Colonic mucosa (tissue), 4 donors: ENCODE results near the gene UQCRH. TPM values are rescaled to one million over a fixed set of nuclear protein-coding genes. Genes with fewer than 3 reads are reported as not detected.

Source experiments
- DNase-seq: peaks from one replicate; pipeline ENCODE4 v3.0.0-alpha.2; 2020
- H3K27ac ChIP-seq: fragments of 200-600 bp; one replicate; pipeline ENCODE4 v1.8.0; 2021
- H3K27me3 ChIP-seq: fragments of 200-600 bp; one replicate; pipeline ENCODE4 v1.8.0; 2021
- H3K36me3 ChIP-seq: fragments of 200-600 bp; one replicate; pipeline ENCODE4 v1.8.0; 2021
- H3K4me1 ChIP-seq: fragments of 200-600 bp; one replicate; pipeline ENCODE4 v1.8.0; 2021; ENCODE audit warnings: mild to moderate bottlenecking
- H3K4me3 ChIP-seq: fragments of 200-600 bp; one replicate; pipeline ENCODE4 v1.8.0; 2021
- H3K9ac ChIP-seq, 2 donors: one replicate each; pipeline ENCODE4 v1.7.0; 2013; ENCODE audit warnings: control low read depth in 2 of 2, low read depth in 2 of 2, low read length in 2 of 2
- H3K9me3 ChIP-seq: fragments of 200-600 bp; one replicate; pipeline ENCODE4 v1.8.0; 2021
- intact Hi-C: fragments of 100-400 bp; cut with DNase I; formaldehyde crosslinking; loops from one replicate; pipeline ENCODE4 v1.14.1; 2022
- total RNA-seq, 2 donors: library from RNA; stranded (reverse); fragmentation: NEBNext Ultra II Directional in 1 of 2; extraction: Animal tissue kit (Norgen Biotek cat#: 25700) in 1 of 2; gene quantifications; one replicate each; pipeline ENCODE4 v1.2.1, GENCODE V29; 2021
- TF ChIP-seq, protein P1 (sequence below): fragments of 200-600 bp; IDR thresholded peaks from one replicate; pipeline ENCODE4 v1.8.0; 2022; ENCODE audit warnings: antibody characterized with exemption, mild to moderate bottlenecking
- donor health status: healthy.
- donor health status: DM: no; HTN: no; CAD: no.
- donor health status: DM: no; HTN: no; CAD: no.

The UQCRH gene
- 100 to 1,000 TPM; 451 to 502 TPM for total RNA-seq

DNA sequence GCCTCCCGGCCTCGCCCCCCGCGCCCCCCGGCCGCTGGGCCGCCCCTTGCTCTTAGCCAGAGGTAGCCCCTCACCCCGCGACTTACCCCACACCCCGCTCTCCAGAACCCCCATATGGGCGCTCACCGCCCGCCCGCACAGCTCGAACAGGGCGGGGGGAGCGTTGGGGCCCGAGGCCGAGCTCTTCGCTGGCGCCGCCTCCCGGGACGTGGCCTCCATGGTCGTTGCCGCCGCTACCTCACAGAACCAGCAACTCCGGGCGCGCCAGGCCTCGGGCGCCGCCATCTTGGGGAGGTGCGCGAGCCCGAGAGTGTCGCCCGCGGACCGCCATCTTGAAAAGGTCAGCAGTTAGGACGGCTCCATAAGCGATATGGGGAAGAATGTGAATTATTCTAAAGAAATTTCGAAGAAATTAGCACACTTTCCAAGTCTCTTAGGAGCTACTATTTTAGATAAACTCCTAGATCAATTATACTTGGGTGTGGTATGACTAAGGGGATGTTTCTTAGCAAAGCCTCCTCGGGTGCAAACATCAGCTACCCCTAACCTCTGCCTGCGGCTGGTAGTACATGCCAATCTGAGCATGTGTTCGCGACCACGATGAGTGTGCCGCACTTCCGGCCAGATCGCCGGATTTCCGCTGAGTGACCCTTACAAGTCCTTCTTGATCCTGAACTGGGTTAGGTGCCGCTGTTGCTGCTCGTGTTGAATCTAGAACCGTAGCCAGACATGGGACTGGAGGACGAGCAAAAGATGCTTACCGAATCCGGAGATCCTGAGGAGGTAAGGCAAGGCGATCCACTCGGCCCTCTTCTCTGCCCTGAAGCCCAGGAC is at the start of gene UQCRH, which contains the start of gene LRRC41:
TSS of gene UQCRH (plus strand) at position 661 of the 834 bp plus-strand sequence. CDS start at position 730, 69 bp downstream.
TSS of gene LRRC41 (minus strand) at position 579 of the 834 bp plus-strand sequence. CDS start at position 285, 294 bp downstream.
- H3K27ac ChIP-seq: peak within 1 kb of the TSS; percentile 87
- peak within 1 kb of the TSS; percentile 60 for H3K4me3 ChIP-seq
- intact Hi-C loops: no loop called here
- H3K36me3 ChIP-seq: no peaks in the 10 kb centered on the region
- H3K27me3 ChIP-seq: no peaks in the 10 kb centered on the region
- H3K9ac ChIP-seq: peak within 1 kb of the TSS; percentile 98 to 99
- TF ChIP-seq, protein P1, sequence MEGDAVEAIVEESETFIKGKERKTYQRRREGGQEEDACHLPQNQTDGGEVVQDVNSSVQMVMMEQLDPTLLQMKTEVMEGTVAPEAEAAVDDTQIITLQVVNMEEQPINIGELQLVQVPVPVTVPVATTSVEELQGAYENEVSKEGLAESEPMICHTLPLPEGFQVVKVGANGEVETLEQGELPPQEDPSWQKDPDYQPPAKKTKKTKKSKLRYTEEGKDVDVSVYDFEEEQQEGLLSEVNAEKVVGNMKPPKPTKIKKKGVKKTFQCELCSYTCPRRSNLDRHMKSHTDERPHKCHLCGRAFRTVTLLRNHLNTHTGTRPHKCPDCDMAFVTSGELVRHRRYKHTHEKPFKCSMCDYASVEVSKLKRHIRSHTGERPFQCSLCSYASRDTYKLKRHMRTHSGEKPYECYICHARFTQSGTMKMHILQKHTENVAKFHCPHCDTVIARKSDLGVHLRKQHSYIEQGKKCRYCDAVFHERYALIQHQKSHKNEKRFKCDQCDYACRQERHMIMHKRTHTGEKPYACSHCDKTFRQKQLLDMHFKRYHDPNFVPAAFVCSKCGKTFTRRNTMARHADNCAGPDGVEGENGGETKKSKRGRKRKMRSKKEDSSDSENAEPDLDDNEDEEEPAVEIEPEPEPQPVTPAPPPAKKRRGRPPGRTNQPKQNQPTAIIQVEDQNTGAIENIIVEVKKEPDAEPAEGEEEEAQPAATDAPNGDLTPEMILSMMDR: no peak
- DNase-seq: peak; percentile 96
- no peaks in the 10 kb centered on the region for H3K9me3 ChIP-seq
- peaks cover 14% of the 10 kb centered on the region for H3K4me1 ChIP-seq

DNA sequence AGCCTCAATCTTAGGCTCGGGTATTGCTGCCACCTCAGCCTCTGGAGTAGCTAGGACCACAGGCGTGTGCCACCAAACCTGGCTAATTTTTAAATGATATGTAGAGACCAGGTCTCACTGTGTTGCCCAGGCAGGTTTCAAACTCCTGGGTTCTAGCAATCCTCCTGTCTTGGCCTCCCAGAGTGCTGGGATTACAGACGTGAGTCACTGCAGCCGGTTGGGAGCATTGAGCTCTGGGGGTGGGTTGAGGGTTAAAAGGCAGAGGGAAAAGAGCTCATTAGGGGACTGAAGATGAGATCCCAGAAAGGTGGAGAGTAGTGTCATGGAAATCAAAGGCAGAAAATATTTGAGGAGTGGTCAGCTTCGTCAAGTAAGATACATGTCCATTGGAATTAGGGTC is 48.8 kb upstream of the UQCRH start:
- no peak for DNase-seq
- no peaks in the 10 kb centered on the region for H3K4me1 ChIP-seq
- TF ChIP-seq, protein P1: no peak
- intact Hi-C loops: no loop called here
- no peaks in the 10 kb centered on the region for H3K9me3 ChIP-seq
- H3K36me3 ChIP-seq: no peaks in the 10 kb centered on the region
- no peak overlapping the region for H3K4me3 ChIP-seq
- no peak overlapping the region for H3K27ac ChIP-seq
- no peak overlapping the region for H3K9ac ChIP-seq
- H3K27me3 ChIP-seq: no peaks in the 10 kb centered on the region

DNA sequence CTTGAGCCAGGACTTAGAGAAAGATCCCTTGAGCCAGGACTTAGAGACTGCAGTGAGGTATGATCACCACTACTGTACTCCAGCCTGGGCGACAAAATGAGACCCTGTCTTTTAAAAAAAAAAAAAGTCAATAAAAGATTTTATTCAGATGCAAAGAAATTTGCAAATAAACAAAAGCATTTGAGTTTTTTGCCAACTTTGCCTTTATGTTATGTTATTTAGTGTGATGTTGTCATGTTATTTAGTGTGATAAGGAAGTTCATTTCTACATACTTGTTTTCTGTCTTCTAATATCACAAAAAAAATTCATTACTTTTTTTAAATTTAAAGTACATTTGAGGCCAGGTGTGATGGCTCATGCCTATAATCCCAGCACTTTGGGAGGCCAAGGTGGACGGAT is 47.0 kb upstream of the UQCRH start:
- Histone ChIP-seq H3K9me3 (no peaks in the 10 kb centered on the region), H3K27ac (no peak overlapping the region), H3K9ac (no peak overlapping the region), H3K27me3 (no peaks in the 10 kb centered on the region), H3K4me1 (no peaks in the 10 kb centered on the region), H3K36me3 (no peaks in the 10 kb centered on the region), H3K4me3 (no peak overlapping the region)
- intact Hi-C loops: no loop called here
- TF ChIP-seq, protein P1: no peak
- DNase-seq: no peak

DNA sequence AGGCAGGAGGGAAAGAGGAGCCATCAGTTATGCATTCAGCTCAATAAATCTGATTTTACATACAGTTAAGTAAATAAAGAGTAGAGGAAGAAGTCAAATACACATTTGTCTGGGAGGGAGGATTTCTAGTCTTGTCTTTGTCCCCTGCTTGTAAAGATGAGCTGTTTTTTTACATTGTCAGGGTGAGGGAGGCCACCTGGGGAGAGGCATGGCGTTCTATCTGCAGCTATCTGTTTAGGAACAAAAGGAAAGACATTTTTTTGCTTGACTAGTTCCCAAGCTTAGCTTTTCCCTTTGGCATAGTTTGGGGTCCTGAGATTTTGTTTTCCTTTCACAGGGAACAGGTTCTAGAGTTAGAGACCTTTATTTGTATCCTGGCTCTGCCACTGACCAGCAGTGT is 41.0 kb upstream of the UQCRH start:
- H3K9me3 ChIP-seq: no peaks in the 10 kb centered on the region
- no peaks in the 10 kb centered on the region for H3K36me3 ChIP-seq
- no peaks in the 10 kb centered on the region for H3K27me3 ChIP-seq
- H3K4me3 ChIP-seq: no peak overlapping the region
- H3K27ac ChIP-seq: no peak overlapping the region
- DNase-seq: no peak
- no peaks in the 10 kb centered on the region for H3K4me1 ChIP-seq
- intact Hi-C loops: no loop called here
- no peak overlapping the region for H3K9ac ChIP-seq
- TF ChIP-seq, protein P1: no peak

DNA sequence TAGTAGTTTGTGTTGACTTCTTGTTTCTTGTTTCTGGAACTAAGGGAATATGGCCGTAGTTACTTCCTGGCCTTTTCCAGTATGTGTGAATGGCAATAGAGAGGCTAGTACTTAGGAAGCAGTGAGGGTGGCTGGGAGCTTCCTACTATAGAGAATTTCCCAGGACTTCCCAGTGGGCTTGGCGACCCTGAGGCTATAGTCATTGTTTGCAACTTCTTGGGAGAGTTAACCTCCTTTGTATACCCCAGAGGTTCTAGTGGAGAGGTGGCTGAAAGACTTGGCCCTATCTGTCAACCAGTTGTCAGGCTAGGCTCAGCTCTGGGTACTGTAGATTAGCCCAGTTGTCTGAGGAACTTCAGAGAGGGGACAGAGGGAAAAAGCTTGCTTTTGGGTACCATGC is 40.4 kb upstream of the UQCRH start:
- no peak for DNase-seq
- intact Hi-C loops: no loop called here
- no peaks in the 10 kb centered on the region for H3K4me1 ChIP-seq
- no peaks in the 10 kb centered on the region for H3K9me3 ChIP-seq
- TF ChIP-seq, protein P1: no peak
- no peaks in the 10 kb centered on the region for H3K27me3 ChIP-seq
- H3K4me3 ChIP-seq: no peak overlapping the region
- H3K27ac ChIP-seq: no peak overlapping the region
- no peaks in the 10 kb centered on the region for H3K36me3 ChIP-seq
- no peak overlapping the region for H3K9ac ChIP-seq
